HG02798 (cell line): ENCODE data around the gene SLC16A12.

Experiments
- ATAC-seq: cut with Tn5 transposase; IDR thresholded peaks from one replicate; pipeline ENCODE4 v1.9.1; 2021; ENCODE audit warnings: mild to moderate bottlenecking; ENCODE audit not compliant: unreplicated experiment, poor library complexity

The SLC16A12 gene, protein sequence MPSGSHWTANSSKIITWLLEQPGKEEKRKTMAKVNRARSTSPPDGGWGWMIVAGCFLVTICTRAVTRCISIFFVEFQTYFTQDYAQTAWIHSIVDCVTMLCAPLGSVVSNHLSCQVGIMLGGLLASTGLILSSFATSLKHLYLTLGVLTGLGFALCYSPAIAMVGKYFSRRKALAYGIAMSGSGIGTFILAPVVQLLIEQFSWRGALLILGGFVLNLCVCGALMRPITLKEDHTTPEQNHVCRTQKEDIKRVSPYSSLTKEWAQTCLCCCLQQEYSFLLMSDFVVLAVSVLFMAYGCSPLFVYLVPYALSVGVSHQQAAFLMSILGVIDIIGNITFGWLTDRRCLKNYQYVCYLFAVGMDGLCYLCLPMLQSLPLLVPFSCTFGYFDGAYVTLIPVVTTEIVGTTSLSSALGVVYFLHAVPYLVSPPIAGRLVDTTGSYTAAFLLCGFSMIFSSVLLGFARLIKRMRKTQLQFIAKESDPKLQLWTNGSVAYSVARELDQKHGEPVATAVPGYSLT

GRCh38 chr10:89535171-89536012 lies at the start of gene SLC16A12:
Gene SLC16A12 (minus strand): TSS chr10:89535594. CDS start chr10:89462578, 73,016 bp downstream.
- no peak for ATAC-seq

DNA sequence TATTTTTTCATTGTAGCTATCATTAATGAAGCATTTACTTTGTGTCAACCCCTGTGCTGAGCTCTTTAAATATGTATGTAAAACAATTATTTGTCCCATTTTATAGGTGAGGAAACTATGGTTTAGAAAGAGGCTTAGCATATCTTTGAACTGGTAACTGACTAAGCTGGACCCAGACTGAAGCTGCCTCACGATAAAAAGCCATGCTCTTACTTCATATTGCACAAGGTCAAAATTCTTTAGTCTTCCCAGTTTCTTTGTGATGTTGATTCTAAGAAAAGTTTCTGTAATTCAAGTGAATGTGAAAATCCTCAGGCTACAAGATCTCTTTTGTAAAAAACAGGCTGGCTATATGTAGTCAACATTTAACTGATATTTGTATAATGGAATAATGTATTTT lies 46.6 kb upstream of the SLC16A12 start:
- ATAC-seq = no peak

DNA sequence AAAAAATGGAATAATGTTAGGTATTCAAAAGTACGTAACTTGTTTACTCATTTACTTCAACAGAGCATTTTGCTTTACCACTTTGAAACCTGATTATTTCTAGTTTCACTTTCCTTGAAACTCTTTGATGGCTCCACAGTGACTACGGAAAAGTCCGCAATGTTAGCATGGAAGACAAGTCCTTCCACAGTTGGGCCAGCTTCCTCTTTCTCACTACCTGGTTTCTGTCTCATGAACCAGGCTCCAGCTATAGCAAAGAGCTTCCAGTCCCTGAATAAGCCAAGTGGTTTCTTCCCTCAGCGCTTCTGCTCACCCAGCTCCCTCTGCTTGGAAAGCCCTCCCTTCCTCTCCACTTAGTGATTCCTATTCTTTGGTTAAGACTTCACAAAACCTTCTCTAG lies 44.8 kb upstream of the SLC16A12 start:
- ATAC-seq = no peak

- ATAC-seq = no peak
Measured at GRCh38 chr10:89576696-89577095, 41.3 kb upstream of the SLC16A12 start.

DNA sequence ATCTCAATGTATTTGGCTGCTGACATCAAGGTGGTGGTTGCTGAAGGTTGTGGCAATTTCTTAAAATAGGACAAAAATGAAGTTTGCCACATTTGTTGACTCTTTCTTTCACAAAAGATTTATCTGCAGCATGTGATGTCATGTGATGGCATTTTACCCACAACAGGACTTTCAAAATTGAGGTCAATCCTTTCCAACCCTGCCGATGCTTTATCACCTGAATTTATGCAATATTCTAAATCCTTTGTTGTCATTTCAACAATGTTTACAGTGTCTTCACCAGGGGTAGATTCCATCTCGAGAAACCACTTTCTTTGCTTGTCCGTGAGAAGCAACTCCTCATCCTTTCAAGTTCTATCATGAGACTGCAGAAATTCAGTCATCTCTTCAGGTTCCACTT lies 40.6 kb upstream of the SLC16A12 start:
- no peak for ATAC-seq

DNA sequence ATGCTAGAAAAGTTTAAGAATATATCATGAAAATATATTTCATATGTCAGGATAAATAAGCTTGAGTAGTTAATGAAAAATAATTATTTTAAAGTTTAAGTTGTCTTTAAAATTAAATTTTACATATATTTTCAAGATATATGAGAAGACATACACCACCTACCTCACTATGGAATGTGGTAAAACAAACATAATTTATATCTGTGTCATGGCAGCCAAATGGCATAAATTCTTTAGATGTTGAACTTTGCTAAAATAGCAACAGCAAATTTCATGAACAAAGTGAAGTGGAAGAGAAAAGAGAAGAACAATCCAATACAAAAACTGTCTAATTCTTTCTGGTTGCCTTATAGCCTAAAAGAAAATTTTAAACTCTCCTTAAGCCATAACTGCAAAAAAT lies 39.6 kb upstream of the SLC16A12 start:
- no peak for ATAC-seq

- ATAC-seq = no peak
Measured at GRCh38 chr10:89574368-89574767, 39.0 kb upstream of the SLC16A12 start.

GRCh38 chr10:89567576-89568245 lies 32.3 kb upstream of the SLC16A12 start:
- ATAC-seq = no peak

DNA sequence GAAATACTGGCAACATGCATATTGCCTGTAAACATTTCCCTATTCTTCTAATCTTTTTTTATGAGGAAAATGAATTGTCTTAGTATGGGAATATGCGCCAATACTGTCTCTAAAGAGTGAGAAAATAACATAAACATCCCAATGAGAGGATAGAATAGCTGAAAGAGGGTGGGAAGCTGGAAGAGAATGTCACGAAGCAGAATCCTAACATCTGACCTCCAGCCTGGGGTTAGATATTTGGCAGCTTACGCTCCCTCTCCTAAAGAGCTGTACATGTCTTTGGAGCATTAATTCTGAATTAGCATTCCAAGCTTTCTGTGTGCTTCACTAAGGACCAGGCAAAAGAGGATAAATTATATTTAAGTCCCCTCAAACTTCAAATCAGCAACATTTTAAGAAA lies 31.6 kb upstream of the SLC16A12 start:
- ATAC-seq = no peak

DNA sequence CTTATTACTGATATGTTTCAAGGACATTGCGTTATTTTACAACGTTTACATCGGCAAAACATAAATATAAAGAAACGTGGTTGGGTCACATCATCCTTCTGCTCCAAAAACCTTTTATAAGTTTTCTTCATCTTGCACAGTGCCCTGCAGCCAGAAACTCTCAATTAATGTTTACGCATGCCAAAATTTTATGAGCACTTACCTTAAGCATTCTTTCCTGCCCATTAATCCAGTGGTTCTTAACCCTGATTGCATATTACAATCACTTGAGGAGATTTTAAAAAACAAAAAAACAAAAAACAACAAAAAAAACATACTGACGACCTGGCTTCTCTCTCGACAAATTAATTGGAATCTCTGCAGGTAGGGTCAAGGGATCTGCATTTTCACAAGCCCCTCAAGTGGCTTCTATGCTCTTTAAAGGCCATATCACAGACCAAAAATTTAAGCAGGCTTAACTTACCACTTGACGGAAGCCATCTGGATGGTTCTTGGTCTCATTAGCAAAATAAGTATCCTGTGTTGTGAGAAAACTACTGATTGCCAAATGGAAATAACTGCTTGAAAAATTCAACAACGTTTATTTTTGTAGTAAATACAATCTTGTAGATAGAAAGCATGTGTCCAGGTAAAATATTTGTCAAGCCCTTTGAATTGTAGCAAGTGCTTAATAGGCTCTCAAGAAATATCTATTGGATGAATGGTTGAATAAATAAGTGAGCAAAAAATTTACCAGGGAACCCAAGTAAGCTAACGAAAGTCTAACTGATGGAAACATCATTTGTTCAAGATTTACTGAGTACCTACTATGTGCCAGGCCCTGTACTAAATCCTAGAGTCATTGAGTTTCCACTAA lies 30.9 kb upstream of the SLC16A12 start:
- ATAC-seq = no peak

- ATAC-seq = no peak
Measured at GRCh38 chr10:89565180-89565579, 29.8 kb upstream of the SLC16A12 start.

DNA sequence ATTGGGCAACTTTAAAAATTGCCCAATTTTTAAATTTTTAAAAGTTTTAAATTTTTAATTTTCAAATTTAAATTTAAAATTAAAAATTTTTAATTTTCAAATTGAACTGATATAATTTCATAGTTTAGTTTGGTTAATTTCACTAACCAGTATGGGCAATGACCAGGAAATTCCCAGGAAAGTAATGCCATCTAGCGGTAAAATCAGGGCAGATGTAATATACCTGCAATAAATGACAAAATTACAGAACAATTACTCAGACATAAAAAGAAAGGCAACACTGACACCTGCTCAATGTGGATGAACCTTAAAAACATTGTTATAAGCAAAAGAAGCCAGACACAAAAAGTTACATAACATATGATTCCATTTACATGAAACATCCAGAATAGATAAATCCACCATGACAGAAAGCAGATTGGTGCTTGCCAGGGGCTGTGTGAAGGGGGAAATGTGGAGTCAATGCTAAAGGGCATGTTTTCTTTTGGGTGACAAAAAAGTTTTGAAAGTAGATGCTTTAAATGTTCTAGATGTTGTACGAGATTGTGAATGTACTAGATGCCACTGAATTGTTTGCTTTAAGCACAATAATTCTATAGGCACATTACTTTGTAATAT lies 28.6 kb upstream of the SLC16A12 start:
- ATAC-seq = no peak

DNA sequence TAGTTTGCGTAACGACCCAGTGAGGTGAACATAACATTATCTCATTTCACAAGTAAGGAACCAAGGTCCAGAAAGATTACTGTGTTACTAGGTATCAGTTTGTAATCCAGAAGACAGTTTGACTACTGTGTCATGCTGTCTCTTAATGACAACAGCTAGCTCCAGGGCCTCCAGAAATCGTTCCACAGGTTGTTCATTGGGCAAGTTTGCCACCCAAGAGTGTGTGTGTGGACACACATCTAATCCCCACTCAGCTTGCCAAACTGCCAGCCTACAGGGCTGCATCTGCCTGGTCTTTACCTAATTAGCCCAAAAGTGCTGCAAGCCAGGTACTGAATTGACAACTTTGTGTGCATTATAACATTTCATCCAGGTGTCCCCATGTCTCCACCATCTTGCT lies 27.9 kb upstream of the SLC16A12 start:
- ATAC-seq = no peak

GRCh38 chr10:89556600-89556999 lies 21.2 kb upstream of the SLC16A12 start:
- ATAC-seq = no peak

- no peak for ATAC-seq
Measured at GRCh38 chr10:89555688-89556445, 20.5 kb upstream of the SLC16A12 start.

- ATAC-seq = no peak
Measured at GRCh38 chr10:89554433-89554832, 19.0 kb upstream of the SLC16A12 start.

- no peak for ATAC-seq
Measured at GRCh38 chr10:89553064-89553734, 17.8 kb upstream of the SLC16A12 start.

DNA sequence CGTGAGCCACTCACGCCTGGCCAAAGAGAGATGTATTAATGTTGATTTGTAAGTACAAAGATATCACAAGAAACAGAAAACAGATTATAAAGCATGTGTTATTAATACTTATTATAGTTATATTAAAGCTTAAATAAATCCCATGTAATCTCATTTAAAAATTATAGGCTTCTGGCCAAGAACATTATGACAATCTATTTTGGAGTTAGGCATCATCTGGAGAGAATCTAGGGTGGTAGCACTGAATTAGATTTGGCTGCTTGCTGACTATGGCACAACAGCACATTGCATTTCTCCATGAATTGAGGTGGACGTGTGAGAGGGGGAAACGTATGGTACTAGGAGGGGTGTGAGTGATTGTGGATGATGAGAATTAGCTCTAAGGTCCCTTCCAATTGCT lies 16.8 kb upstream of the SLC16A12 start:
- ATAC-seq = no peak
